B cell (primary cell): ENCODE data around the gene PTPRM. TPM values are rescaled to one million over a fixed set of nuclear protein-coding genes. Genes with fewer than 3 reads are reported as not detected.

Experiments used
- ATAC-seq: fragments of 200-7000 bp; cut with Tn5 transposase; one replicate; pipeline ENCODE4 v1.10.0; 2021; ENCODE audit warnings: low read depth, mild to moderate bottlenecking, moderate number of reproducible peaks, moderate library complexity
- CTCF ChIA-PET: fragments of 350-600 bp; sonication (Branson Sonifier 250); formaldehyde crosslinking; loops from one replicate; lab custom pipeline; 2021; ENCODE audit warnings: antibody characterized with exemption, inconsistent platforms; lab: Charles Lee
- POLR2A ChIA-PET: fragments of 350-600 bp; sonication (Branson Sonifier 250); formaldehyde crosslinking; loops from one replicate; lab custom pipeline; 2021; ENCODE audit warnings: antibody characterized with exemption; lab: Charles Lee
- DNase-seq: peaks from one replicate; pipeline ENCODE4 v3.0.0; 2013
- H2AFZ ChIP-seq: 2 replicates; pipeline ENCODE4 v1.6.1; 2012; ENCODE audit warnings: mild to moderate bottlenecking, low read depth, low read length; ENCODE audit not compliant: insufficient read depth, poor library complexity, severe bottlenecking
- H3K27ac ChIP-seq, 2 donors: 1 replicate in 1 of 2; 2 replicates in 1 of 2; pipeline ENCODE4 v1.5.1; 2012 to 2013; ENCODE audit warnings: low read length in 2 of 2, mild to moderate bottlenecking in 2 of 2, moderate library complexity in 1 of 2
- H3K27me3 ChIP-seq, 4 experiments: fragments of 200-600 bp in 1 of 4; sonication (generic) in 1 of 4; replicated peaks in 1 of 4; 1 replicate in 2 of 4; 2 replicates in 2 of 4; pipeline versions ENCODE4 v1.6.1 to v1.7.0; 2013 to 2016; ENCODE audit warnings: low read length in 3 of 4, mild to moderate bottlenecking in 2 of 4, mixed read lengths in 1 of 4, moderate library complexity in 1 of 4; ENCODE audit not compliant: insufficient read depth in 4 of 4, control insufficient read depth in 3 of 4; ENCODE audit errors: control extremely low read depth in 1 of 4
- H3K36me3 ChIP-seq, 2 experiments: replicated peaks in 1 of 2; 1 replicate in 1 of 2; 2 replicates in 1 of 2; pipeline versions ENCODE4 v1.6.1 to v1.7.1; 2013; ENCODE audit warnings: low read length in 1 of 2; ENCODE audit not compliant: insufficient read depth in 2 of 2, control insufficient read depth in 1 of 2; ENCODE audit errors: control extremely low read depth in 1 of 2, extremely low read depth in 1 of 2
- H3K4me1 ChIP-seq, 2 donors: fragments of 200-600 bp in 1 of 2; sonication (generic) in 1 of 2; 1 replicate in 1 of 2; 2 replicates in 1 of 2; pipeline versions ENCODE4 v1.5.1 to v1.6.1; 2013 to 2017; ENCODE audit warnings: low read length in 2 of 2; ENCODE audit not compliant: control insufficient read depth in 2 of 2, insufficient read depth in 2 of 2
- H3K4me2 ChIP-seq: replicated peaks from 2 replicates; pipeline ENCODE3; 2012; ENCODE audit warnings: mild to moderate bottlenecking, low read depth, low read length; ENCODE audit not compliant: poor library complexity, severe bottlenecking
- H3K4me3 ChIP-seq, 5 experiments: fragments of 200-600 bp in 1 of 5; sonication (generic) in 1 of 5; 1 replicate in 3 of 5; 2 replicates in 2 of 5; pipeline versions ENCODE4 v1.5.1 to v1.7.0; 2011 to 2016; ENCODE audit warnings: low read length in 4 of 5, mild to moderate bottlenecking in 4 of 5, low read depth in 2 of 5, control low read depth in 1 of 5, moderate library complexity in 1 of 5; ENCODE audit not compliant: insufficient read depth in 1 of 5; ENCODE audit errors: control extremely low read depth in 1 of 5, extremely low read depth in 1 of 5
- H3K79me2 ChIP-seq: fragments of 200-600 bp; sonication (generic); one replicate; pipeline ENCODE4 v1.6.0; 2016; ENCODE audit warnings: low read length; ENCODE audit not compliant: control insufficient read depth, insufficient read depth
- H3K9ac ChIP-seq: fragments of 200-600 bp; sonication (generic); 2 replicates; pipeline ENCODE4 v1.6.1; 2017; ENCODE audit warnings: mild to moderate bottlenecking, low read length, moderate library complexity
- H3K9me3 ChIP-seq, 3 donors: one replicate each; pipeline versions ENCODE4 v1.6.1 to v1.7.1; 2013; ENCODE audit warnings: low read length in 2 of 3; ENCODE audit not compliant: control insufficient read depth in 2 of 3, insufficient read depth in 1 of 3; ENCODE audit errors: control extremely low read depth in 1 of 3
- H4K20me1 ChIP-seq: 2 replicates; pipeline ENCODE4 v1.6.0; 2012; ENCODE audit warnings: mild to moderate bottlenecking, low read length; ENCODE audit not compliant: insufficient read depth, control insufficient read depth, poor library complexity, severe bottlenecking
- H3K27ac Mint-ChIP-seq: one replicate; pipeline ENCODE4 v1.8.0; 2021; ENCODE audit warnings: mixed read lengths
- H3K27me3 Mint-ChIP-seq: one replicate; pipeline ENCODE4 v1.8.0; 2021; ENCODE audit warnings: mixed read lengths
- H3K4me1 Mint-ChIP-seq: one replicate; pipeline ENCODE4 v1.8.0; 2021; ENCODE audit warnings: mixed read lengths
- H3K4me3 Mint-ChIP-seq: one replicate; pipeline ENCODE4 v1.8.0; 2021; ENCODE audit warnings: mixed read lengths
- H3K9me3 Mint-ChIP-seq: one replicate; pipeline ENCODE4 v1.8.0; 2022; ENCODE audit warnings: mixed read lengths; ENCODE audit not compliant: insufficient read depth
- EZH2 ChIP-seq: IDR thresholded peaks from 2 replicates; pipeline ENCODE4 v1.6.1; 2012; ENCODE audit warnings: borderline replicate concordance, low read depth, mild to moderate bottlenecking, moderate library complexity, low read length; ENCODE audit not compliant: insufficient read depth, poor library complexity, severe bottlenecking
- WGBS: methylation state at CpG from one replicate; pipeline ENCODE4 v1.1.5; 2013; ENCODE audit warnings: missing lambda C conversion rate; ENCODE audit not compliant: insufficient coverage; 5-methylcytosine and 5-hydroxymethylcytosine counted together
- intact Hi-C: fragments of 100-400 bp; cut with micrococcal nuclease; formaldehyde crosslinking; loops from one replicate; pipeline ENCODE4 v1.10.0; 2022
- polyA plus RNA-seq: library from polyadenylated mRNA; depleted of rRNA; stranded (reverse); fragments of >200 nt; gene quantifications from 2 replicates; pipeline ENCODE4 v1.2.3, GENCODE V29; 2012
- total RNA-seq, 2 donors: library from RNA; stranded (reverse); fragments of 120-200 nt in 1 of 2; gene quantifications; 1 replicate in 1 of 2; 2 replicates in 1 of 2; pipeline versions ENCODE4 v1.2.3 to v1.2.4, GENCODE V29; 2013 to 2022
- TF ChIP-seq, protein P1 (sequence below): fragments of 200-600 bp; IDR thresholded peaks from one replicate; pipeline ENCODE4 v1.8.0; 2022; ENCODE audit warnings: antibody characterized with exemption, mild to moderate bottlenecking

Gene PTPRM
- total and polyA plus RNA-seq, 2 donors (not counting 1 experiment from before 2014, with no cell fraction given): 0.20 to 0.89 TPM

DNA sequence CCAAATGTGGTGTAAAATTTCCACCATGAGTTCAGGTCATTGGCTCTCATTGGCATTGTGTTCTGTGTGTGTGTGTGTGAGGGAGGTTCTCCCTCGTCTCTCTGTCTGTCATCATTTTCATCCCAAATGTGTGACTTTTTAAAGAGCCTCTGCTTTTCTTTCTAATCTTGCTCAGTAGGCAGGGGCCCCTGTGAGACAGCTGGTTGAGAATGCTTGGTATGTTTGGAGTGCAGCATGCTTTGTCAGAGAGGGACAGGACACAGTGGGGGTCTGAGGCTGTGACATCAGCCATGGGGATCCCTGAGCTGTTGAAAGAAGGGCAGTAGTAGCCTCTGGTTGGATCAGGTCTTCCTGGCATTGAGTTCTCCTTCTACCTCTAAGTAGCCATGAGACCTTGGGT is 10.6 kb downstream of the PTPRM start:
- POLR2A ChIA-PET: no interaction called here
- Histone ChIP-seq H2AFZ (no peak overlapping the region), H3K4me2 (no peak overlapping the region), H3K36me3 (no peaks in the 10 kb centered on the region), H3K27ac (no peak overlapping the region), H3K4me3 (no peak overlapping the region), H3K79me2 (no peaks in the 10 kb centered on the region), H3K27me3 (no peaks in the 10 kb centered on the region), H4K20me1 (no peaks in the 10 kb centered on the region), H3K9me3 (peaks cover 0 to 3% (median 0%) of the 10 kb centered on the region in 3 donors), H3K4me1 (no peaks in the 10 kb centered on the region), H3K9ac (no peak overlapping the region)
- intact Hi-C loops: no loop called here
- CTCF ChIA-PET: no interaction called here
- TF ChIP-seq EZH2: no peak
- TF ChIP-seq, protein P1, sequence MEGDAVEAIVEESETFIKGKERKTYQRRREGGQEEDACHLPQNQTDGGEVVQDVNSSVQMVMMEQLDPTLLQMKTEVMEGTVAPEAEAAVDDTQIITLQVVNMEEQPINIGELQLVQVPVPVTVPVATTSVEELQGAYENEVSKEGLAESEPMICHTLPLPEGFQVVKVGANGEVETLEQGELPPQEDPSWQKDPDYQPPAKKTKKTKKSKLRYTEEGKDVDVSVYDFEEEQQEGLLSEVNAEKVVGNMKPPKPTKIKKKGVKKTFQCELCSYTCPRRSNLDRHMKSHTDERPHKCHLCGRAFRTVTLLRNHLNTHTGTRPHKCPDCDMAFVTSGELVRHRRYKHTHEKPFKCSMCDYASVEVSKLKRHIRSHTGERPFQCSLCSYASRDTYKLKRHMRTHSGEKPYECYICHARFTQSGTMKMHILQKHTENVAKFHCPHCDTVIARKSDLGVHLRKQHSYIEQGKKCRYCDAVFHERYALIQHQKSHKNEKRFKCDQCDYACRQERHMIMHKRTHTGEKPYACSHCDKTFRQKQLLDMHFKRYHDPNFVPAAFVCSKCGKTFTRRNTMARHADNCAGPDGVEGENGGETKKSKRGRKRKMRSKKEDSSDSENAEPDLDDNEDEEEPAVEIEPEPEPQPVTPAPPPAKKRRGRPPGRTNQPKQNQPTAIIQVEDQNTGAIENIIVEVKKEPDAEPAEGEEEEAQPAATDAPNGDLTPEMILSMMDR: no peak
- no peak overlapping the region for H3K4me3 Mint-ChIP-seq
- no peaks in the 10 kb centered on the region for H3K27me3 Mint-ChIP-seq
- no CpG with 5 or more reads among the region's 1 CpG for WGBS
- H3K27ac Mint-ChIP-seq: no peak overlapping the region
- no peak for DNase-seq
- H3K4me1 Mint-ChIP-seq: no peaks in the 10 kb centered on the region
- no peak for ATAC-seq
- H3K9me3 Mint-ChIP-seq: no peaks in the 10 kb centered on the region

DNA sequence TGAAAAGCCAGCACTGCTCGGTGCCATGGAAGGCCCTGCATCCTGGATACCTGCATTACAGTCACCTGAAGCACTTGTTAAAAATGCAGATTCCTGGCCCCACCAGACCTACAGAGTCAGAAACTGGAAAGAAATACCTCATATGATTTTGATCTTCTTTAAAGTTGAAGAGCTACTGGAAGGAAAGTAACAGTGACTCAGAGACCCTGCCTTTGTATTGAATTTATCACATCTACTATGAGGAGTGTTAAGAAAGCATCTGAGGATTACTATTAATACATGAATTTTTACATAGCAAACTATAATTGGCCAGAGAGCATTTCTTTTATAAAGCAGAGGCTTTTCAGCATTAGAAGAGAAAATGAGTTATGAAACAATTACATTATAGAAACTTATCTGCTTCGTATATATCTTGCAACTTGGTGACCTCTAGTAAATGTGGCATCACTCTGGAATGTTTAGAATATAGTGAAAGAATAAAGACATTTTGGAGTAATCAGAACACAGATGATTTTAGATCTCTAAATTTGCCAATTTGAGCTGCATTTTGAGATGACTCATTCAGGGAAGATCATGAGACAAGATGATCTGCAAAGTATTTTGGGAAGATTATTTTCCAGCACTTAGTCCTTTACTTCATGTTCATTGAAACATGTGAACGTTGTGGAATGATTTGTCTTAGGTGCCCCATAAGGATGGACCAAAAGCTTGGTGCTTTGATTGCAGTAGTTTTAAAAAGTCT is 12.2 kb downstream of the PTPRM start:
- CTCF ChIA-PET: no interaction called here
- Histone ChIP-seq H3K4me1 (no peaks in the 10 kb centered on the region), H3K36me3 (no peaks in the 10 kb centered on the region), H2AFZ (no peak overlapping the region), H3K27me3 (no peaks in the 10 kb centered on the region), H4K20me1 (no peaks in the 10 kb centered on the region), H3K79me2 (no peaks in the 10 kb centered on the region), H3K4me3 (no peak overlapping the region), H3K9ac (no peak overlapping the region), H3K9me3 (peaks cover 0 to 3% (median 0%) of the 10 kb centered on the region in 3 donors), H3K4me2 (no peak overlapping the region), H3K27ac (no peak overlapping the region)
- ATAC-seq (no peak), DNase-seq (no peak)
- H3K9me3 Mint-ChIP-seq: no peaks in the 10 kb centered on the region
- WGBS: 100% methylated on average over 1 of the region's 3 CpGs
- H3K4me1 Mint-ChIP-seq: no peaks in the 10 kb centered on the region
- H3K27ac Mint-ChIP-seq: no peak overlapping the region
- H3K27me3 Mint-ChIP-seq: no peaks in the 10 kb centered on the region
- intact Hi-C loops: no loop called here
- TF ChIP-seq, protein P1: no peak
- no peak for TF ChIP-seq EZH2
- POLR2A ChIA-PET: no interaction called here
- no peak overlapping the region for H3K4me3 Mint-ChIP-seq
